Neural crest cell (in vitro differentiated cells): ENCODE data around the gene CDK6. TPM values are rescaled to one million over a fixed set of nuclear protein-coding genes. Genes with fewer than 3 reads are reported as not detected.

Experiments used
- DNase-seq: peaks from one replicate; pipeline ENCODE4 v3.0.0; 2021; ENCODE audit warnings: low read depth, mixed read lengths, low spot score
- H3K27ac Mint-ChIP-seq: one replicate; pipeline ENCODE4 v1.8.0; 2021; ENCODE audit warnings: mild to moderate bottlenecking, mixed read lengths; ENCODE audit not compliant: unreplicated experiment
- H3K27me3 Mint-ChIP-seq: 2 replicates; pipeline ENCODE4 v1.8.0; 2021; ENCODE audit warnings: low read depth, mild to moderate bottlenecking, mixed read lengths
- H3K36me3 Mint-ChIP-seq: 2 replicates; pipeline ENCODE4 v1.8.0; 2021; ENCODE audit warnings: low read depth, mild to moderate bottlenecking, mixed read lengths
- H3K4me1 Mint-ChIP-seq: 2 replicates; pipeline ENCODE4 v1.8.0; 2021; ENCODE audit warnings: mixed read lengths
- H3K4me3 Mint-ChIP-seq: one replicate; pipeline ENCODE4 v1.8.0; 2021; ENCODE audit warnings: mild to moderate bottlenecking, mixed read lengths
- H3K9me3 Mint-ChIP-seq: 2 replicates; pipeline ENCODE4 v1.8.0; 2021; ENCODE audit warnings: mixed read lengths
- total RNA-seq: library from RNA; stranded (reverse); gene quantifications from 2 replicates; pipeline ENCODE4 v1.2.1, GENCODE V29; 2021
- TF ChIP-seq, protein P1 (sequence below): fragments of 200-600 bp; sonication (generic); conservative IDR thresholded peaks from 2 replicates; pipeline ENCODE4 v1.5.0; 2021; ENCODE audit warnings: antibody characterized with exemption, mild to moderate bottlenecking

The CDK6 gene
- total RNA-seq, 1 donor from 2014 or later, result 42.9 TPM

DNA sequence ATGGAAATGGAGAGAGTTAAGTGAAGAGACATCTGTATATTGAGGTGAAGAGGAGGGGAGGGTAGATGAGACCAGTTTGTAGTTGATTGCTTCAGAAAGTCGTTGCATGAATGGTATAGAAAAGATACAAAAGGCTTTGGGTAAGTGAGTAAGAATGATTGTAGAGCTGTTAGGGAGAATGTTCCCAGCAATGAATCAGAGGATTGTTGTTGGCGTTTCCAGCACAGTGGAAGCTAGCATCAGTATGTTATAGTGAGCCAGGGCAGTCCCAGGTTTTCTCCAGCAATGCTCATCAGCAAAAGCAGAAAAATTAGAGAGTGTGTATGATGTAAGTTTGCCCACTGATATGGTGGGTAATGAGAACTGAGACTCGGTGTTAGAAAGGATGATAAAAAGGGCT lies 15.4 kb upstream of the CDK6 start:
- DNase-seq, result no peak
- no peak overlapping the region for H3K4me3 Mint-ChIP-seq
- no peaks in the 10 kb centered on the region for H3K9me3 Mint-ChIP-seq
- TF ChIP-seq, protein P1, sequence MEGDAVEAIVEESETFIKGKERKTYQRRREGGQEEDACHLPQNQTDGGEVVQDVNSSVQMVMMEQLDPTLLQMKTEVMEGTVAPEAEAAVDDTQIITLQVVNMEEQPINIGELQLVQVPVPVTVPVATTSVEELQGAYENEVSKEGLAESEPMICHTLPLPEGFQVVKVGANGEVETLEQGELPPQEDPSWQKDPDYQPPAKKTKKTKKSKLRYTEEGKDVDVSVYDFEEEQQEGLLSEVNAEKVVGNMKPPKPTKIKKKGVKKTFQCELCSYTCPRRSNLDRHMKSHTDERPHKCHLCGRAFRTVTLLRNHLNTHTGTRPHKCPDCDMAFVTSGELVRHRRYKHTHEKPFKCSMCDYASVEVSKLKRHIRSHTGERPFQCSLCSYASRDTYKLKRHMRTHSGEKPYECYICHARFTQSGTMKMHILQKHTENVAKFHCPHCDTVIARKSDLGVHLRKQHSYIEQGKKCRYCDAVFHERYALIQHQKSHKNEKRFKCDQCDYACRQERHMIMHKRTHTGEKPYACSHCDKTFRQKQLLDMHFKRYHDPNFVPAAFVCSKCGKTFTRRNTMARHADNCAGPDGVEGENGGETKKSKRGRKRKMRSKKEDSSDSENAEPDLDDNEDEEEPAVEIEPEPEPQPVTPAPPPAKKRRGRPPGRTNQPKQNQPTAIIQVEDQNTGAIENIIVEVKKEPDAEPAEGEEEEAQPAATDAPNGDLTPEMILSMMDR, result no peak
- H3K4me1 Mint-ChIP-seq, result peaks cover 7% of the 10 kb centered on the region
- no peaks in the 10 kb centered on the region for H3K27me3 Mint-ChIP-seq
- H3K36me3 Mint-ChIP-seq, result no peaks in the 10 kb centered on the region
- no peak overlapping the region for H3K27ac Mint-ChIP-seq

DNA sequence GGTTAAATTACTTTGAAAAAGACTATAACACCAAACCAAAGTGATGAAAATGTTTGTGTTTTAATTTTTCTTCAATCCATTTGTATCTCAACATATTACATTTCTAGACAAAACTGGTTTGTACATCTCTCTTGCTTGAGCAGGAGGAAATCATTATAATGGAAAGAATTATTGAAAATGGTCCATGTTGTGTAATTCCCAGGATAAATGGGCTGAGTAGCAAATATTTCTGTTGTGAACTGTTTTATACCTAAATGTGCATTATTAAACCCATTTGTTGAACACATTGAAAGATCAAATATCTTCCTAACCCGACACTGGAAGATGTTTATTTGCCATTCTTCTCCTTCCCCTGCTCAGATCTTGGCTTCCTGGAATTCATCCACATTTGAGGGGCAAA lies 14.1 kb upstream of the CDK6 start:
- H3K4me3 Mint-ChIP-seq, result no peak overlapping the region
- DNase-seq, result no peak

DNA sequence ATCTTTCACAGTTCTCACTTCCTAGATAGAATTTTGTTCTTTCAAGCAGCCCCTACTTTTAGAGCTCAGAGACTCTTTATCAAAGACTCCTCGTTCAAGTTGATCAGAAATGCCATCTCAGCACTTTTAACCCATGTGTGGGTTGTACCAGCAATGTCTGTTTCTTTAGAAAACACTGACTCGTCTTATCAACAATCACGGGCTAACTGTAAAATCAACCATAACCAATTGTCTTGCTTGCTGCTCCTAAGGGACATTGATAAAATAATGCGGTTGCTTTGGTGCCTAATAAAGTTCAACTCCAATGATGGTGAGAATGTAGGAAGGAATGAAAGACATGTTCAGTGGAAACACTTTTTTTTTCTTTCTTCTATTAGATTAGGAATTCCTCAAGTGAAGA lies 12.9 kb upstream of the CDK6 start:
- TF ChIP-seq, protein P1, result no peak
- Mint-ChIP-seq H3K36me3 (no peaks in the 10 kb centered on the region), H3K9me3 (no peaks in the 10 kb centered on the region), H3K27me3 (no peaks in the 10 kb centered on the region), H3K27ac (no peak overlapping the region), H3K4me1 (peaks cover under 1% of the 10 kb centered on the region), H3K4me3 (no peak overlapping the region)
- DNase-seq, result no peak

More for the DNA sequence above, 14.1 kb upstream of the CDK6 start:
- no peaks in the 10 kb centered on the region for H3K27me3 Mint-ChIP-seq
- H3K4me1 Mint-ChIP-seq, result peaks cover 7% of the 10 kb centered on the region
- no peaks in the 10 kb centered on the region for H3K9me3 Mint-ChIP-seq
- TF ChIP-seq, protein P1, result no peak
- H3K36me3 Mint-ChIP-seq, result no peaks in the 10 kb centered on the region
- no peak overlapping the region for H3K27ac Mint-ChIP-seq

DNA sequence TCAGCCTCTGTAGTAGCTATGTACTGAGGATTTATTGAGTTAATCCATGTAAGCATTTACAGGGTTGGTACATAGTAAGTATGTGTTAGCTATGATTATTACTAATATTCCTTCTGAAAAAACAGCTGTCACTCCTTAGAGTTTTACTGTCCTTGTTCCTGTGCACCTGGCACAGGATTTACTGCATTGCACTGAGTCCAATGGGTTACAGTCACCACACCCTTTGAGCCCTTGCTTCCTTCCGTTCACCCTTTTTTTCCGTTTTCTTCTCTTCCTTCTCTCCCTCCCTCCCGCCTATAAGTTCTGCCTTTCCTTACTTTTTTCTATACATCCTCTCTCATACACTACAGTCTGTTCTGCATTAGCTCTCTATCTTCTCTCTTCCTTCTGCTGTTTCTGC lies 12.5 kb upstream of the CDK6 start:
- no peak overlapping the region for H3K4me3 Mint-ChIP-seq
- no peaks in the 10 kb centered on the region for H3K9me3 Mint-ChIP-seq
- H3K36me3 Mint-ChIP-seq, result no peaks in the 10 kb centered on the region
- no peaks in the 10 kb centered on the region for H3K4me1 Mint-ChIP-seq
- no peak overlapping the region for H3K27ac Mint-ChIP-seq
- H3K27me3 Mint-ChIP-seq, result peaks cover 2% of the 10 kb centered on the region
- TF ChIP-seq, protein P1, result no peak
- DNase-seq, result no peak

DNA sequence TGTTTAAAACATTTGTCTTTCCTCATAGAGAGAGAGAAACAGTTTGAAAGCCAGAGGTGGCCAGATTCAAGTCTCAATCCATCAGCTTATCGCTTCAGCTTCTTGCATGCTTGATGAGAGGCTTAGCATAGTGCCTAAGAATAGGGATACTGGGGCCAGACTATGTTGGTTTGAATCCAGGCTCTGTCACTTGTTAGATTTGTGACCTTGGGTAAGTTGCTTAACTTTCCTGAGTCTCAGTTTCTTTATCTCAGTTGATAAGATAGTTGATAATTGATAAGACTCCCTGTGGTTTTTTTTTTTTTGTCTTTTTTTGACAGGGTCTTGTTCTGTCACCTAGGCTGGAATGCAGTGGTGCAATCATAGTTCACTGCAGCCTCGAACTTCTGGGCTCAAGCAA lies 12.1 kb upstream of the CDK6 start:
- H3K9me3 Mint-ChIP-seq, result no peaks in the 10 kb centered on the region
- TF ChIP-seq, protein P1, result no peak
- H3K27ac Mint-ChIP-seq, result no peak overlapping the region
- no peak for DNase-seq
- H3K4me1 Mint-ChIP-seq, result no peaks in the 10 kb centered on the region
- H3K36me3 Mint-ChIP-seq, result no peaks in the 10 kb centered on the region
- no peak overlapping the region for H3K4me3 Mint-ChIP-seq
- peaks cover 6% of the 10 kb centered on the region for H3K27me3 Mint-ChIP-seq

DNA sequence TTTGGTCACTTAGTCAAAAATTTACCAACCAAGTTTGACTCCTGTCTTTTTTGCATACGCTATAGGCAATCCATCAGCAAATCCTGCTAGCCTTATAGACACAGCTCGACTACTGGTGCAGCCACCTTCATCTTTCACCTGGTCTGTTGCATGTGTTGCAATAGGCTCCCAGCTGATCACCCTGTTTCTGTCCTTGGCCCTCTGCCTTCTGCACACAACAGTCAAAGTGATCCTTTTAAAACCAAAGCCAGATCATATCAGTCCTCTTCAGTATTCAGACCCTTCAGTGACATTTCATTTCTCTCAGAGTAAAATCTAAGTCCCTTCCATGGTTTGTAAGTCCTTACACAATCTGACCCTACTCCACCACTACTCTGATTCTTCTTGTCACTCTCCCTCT lies 10.9 kb upstream of the CDK6 start:
- Mint-ChIP-seq H3K9me3 (no peaks in the 10 kb centered on the region), H3K4me1 (no peaks in the 10 kb centered on the region), H3K4me3 (no peak overlapping the region), H3K27ac (no peak overlapping the region), H3K27me3 (peaks cover 14% of the 10 kb centered on the region), H3K36me3 (no peaks in the 10 kb centered on the region)
- TF ChIP-seq, protein P1, result no peak
- no peak for DNase-seq
